CD4-positive, alpha-beta T cell treated with Interferon gamma for 1 hour (primary cell): Measurements from ENCODE around the gene BTBD9.

Experiments used
- DNase-seq: peaks from one replicate; pipeline ENCODE4 v3.0.0-alpha.2; 2020

BTBD9 gene

DNA sequence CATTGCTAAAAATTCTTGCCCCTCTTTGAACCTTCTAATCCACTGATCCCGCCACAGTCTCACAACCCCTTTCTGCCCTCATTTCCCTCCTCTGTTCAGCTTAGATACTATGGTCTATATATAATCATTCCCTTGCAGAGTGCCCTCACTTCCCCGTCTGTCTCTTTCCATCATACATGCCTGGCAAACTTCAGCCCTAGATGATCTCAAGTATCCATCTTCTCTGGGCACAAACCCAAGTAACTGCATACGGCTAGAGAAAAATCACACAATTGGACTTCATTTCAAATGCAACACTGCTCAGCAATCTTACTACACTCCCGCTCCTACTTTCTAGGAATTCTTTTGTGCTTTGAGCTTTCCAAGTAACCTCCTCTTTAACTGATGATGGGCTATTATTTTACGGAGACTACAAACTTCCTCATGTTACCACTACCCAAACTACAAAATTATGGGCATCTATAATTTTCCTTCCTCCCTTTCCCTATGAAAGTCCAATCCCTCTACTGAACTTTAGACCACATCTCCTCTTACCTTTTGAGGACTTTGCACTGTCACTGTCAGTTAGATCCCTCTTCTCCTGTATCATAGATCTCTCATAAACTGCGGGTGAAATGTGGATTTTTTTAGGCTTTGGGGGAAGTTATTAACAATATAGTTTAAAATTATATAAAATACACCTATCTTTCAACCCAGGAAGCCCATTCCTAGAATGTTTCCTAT is 135.6 kb downstream of the BTBD9 start:
- DNase-seq = no peak

DNA sequence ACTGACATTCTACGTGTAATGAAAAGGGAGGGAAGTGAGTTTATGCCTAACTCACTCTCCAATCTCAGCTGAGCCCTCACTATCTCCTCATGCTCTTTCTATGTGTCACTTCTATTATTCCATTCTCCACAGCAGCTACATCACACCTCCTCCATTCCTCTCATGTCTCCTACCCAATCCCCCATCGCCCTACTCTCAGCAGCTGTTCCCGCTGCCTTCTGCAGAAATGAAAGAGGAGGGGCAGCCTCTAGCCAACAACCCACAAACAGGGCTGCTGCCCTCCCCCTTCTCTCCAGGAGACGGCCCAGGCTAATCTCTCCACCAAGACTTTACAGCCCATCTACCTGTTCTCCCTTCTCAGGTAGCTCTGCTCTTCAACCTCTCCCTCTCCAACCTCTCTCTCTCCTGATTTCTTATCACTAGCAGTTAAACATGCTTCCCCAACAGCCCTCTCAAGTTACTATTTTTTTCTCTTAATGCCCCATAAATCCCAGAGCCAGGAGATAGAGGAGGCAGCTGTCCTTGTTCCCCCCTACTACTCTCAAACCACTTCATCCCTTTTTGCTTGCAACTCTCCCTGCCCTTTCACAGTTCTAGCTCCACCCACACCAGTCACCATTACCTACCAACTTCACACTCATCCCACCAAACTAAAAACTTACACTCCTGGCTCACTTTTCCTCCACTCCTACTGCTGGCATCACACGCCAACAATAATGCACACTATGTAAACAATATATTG is 136.5 kb downstream of the BTBD9 start:
- DNase-seq = no peak

- no peak for DNase-seq
Measured at GRCh38 chr6:38502423-38502822, 137.3 kb downstream of the BTBD9 start.

GRCh38 chr6:38501931-38502330 is 137.8 kb downstream of the BTBD9 start:
- DNase-seq = no peak

DNA sequence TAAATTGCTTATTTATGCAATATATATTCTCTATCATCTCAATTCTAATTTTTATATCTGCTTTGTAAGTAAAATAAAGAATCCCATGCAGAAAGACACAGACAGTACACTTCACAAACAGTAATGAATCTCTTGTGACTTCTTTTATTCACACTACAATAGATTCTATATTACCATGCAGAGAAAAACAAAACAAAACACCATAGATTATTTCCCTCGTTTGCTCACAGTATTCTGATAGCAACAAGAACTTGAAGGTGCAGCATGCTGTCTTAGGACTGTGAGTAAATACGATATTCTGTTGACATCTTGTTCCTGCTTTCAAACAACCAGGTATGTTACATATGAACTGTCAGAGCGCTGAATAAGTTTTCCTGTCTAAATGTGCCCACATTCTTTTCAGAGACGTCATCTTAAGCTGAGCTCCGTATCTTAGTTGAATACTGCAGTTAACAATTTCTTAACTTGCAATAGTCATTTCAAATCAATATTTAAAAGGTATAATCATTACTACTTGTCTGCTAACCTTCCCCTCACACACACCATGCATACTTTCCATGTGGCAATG is 140.1 kb downstream of the BTBD9 start:
- no peak for DNase-seq

GRCh38 chr6:38498805-38499445 is 140.8 kb downstream of the BTBD9 start:
- DNase-seq = no peak

GRCh38 chr6:38498085-38498484 is 141.6 kb downstream of the BTBD9 start:
- DNase-seq = no peak

GRCh38 chr6:38497546-38497945 is 142.2 kb downstream of the BTBD9 start:
- no peak for DNase-seq

DNA sequence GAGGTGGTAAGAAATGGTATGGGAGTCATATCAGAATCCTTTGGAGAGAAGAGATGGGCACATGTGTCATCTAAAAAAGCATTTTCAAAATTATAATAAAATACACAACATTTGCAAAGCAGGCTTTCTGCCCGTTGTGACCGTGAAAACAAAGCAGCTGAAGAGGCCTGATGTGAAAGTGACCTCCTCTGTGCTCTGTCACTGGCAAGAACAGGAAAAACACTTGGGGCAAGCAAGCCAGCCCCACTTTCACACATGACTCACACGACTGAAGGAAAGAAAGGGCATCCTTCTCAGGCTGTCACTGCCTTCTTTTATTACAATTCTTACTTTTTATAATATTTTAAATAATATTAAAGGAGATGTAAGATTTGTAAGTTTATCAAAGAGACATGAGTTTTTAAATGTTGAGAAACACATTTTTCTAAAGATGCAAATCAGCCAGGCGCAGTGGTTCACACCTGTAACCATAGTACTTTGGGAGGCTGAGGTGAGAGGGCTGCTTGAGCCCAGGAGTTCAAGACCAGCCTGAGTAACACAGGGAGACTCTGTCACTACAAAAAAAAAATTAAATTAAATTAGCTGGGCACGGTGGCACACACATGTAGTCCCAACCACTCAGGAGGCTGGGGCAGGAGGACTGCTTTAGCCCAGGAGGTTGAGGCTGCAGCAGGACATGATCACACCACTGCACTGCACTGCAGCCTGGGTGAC is 143.7 kb downstream of the BTBD9 start:
- DNase-seq = no peak

GRCh38 chr6:38495518-38495917 is 144.2 kb downstream of the BTBD9 start:
- DNase-seq = no peak

- peak; percentile 52 for DNase-seq
Measured at GRCh38 chr6:38493931-38494547, 145.7 kb downstream of the BTBD9 start.

DNA sequence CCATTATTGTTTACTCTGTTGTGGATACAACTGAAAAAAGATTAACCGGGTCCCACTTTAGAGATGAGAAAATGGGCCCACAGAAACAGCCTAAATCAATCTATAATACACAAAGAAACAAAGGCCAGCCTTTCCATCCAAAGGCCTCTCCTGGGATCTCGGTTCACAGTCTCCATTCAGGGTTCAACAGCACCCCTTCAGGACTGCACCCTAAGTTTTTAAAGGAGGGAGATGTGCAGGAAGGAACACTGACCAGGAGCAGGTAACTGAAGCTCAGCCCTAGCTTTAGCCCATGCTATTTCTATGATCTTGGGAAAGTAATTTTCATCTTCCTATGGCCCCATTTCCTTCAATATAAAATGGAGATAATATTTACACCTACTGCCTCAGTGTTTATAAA is 147.7 kb downstream of the BTBD9 start:
- no peak for DNase-seq

DNA sequence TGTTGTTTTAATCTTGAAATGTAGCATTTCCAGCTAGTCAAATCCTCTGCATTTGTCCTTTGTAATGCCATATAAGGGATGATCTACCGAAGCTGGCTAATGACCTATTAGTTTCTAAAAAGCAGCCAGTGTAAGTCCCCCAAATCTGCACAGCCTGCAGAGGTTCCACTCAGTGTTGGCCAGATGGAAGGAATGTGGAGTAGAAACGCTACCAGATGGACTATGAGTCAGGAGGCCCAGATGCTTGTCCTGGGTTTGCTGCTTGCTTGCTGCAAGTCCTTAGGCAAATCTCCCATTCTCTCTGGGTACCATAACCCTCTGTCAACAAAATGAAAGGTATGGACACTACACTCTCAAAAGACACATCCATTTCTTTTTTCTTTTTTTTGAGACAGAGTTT is 149.8 kb downstream of the BTBD9 start:
- no peak for DNase-seq

DNA sequence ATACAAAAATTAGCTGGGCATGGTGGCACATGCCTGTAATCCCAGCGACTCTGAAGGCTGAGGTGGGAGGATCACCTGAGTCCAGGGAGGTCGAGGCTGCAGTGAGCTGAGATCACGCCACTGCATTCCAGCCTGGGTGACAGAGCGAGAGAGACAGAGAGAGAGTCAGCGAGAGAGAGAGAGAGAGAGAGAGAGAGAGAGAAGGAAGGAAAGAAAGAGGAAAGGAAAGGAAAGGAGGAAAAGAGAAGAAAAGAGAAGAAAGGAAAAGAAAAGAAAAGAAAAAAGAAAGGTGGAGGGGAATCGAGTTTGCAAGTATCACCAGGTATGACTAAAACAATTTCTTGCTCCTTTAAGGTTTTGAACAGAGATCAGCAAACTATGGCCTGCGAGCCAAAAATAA is 152.3 kb downstream of the BTBD9 start:
- no peak for DNase-seq

- no peak for DNase-seq
Measured at GRCh38 chr6:38485488-38485887, 154.2 kb downstream of the BTBD9 start.

- DNase-seq = no peak
Measured at GRCh38 chr6:38484656-38485055, 155.1 kb downstream of the BTBD9 start.

- peak; percentile 5 for DNase-seq
Measured at GRCh38 chr6:38483526-38483925, 156.2 kb downstream of the BTBD9 start.

GRCh38 chr6:38482466-38482865 is 157.3 kb downstream of the BTBD9 start:
- DNase-seq = no peak

DNA sequence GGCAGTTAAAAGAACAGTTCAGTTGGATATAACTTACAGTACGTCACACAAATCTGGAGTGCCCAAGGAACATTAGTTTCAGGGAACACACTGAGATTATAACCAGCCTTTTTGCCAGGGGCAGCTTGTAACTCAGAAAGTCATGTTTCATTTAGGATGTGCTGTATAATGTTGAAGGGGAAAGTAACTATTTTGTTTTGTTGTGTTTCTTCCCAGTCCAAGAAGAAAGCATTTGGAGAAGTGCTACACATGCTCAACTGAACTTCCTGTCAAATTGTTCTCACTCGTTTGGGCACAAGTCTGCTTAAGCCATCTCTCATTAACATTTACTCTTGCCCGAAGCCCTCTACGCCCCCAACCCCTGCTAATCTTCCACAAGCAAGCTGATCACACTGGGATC is 157.9 kb downstream of the BTBD9 start:
- DNase-seq = no peak

- no peak for DNase-seq
Measured at GRCh38 chr6:38481211-38481836, 158.4 kb downstream of the BTBD9 start.

- no peak for DNase-seq
Measured at GRCh38 chr6:38480036-38480435, 159.7 kb downstream of the BTBD9 start.

GRCh38 chr6:38479331-38479730 is 160.4 kb downstream of the BTBD9 start:
- DNase-seq = no peak
